H1 (cell line): Measurements from ENCODE around the gene SRMS. TPM values are rescaled to one million over a fixed set of nuclear protein-coding genes. Genes with fewer than 3 reads are reported as not detected.

ENCODE experiments used
- CTCF ChIA-PET: fragments of 300-600 bp; sonication (Branson Sonifier 250); formaldehyde crosslinking; loops from one replicate; lab custom pipeline; 2021; ENCODE audit not compliant: partially characterized antibody; lab: Charles Lee
- POLR2A ChIA-PET: fragments of 300-600 bp; sonication (Branson Sonifier 250); formaldehyde crosslinking; loops from one replicate; lab custom pipeline; 2021; ENCODE audit warnings: inconsistent platforms; ENCODE audit not compliant: partially characterized antibody; lab: Charles Lee
- DNase-seq, 2 experiments: peaks; one replicate each; pipeline versions ENCODE4 v3.0.0 to v3.0.0-alpha.2; 2010 to 2022; ENCODE audit warnings: low spot score in 2 of 2, low read depth in 1 of 2, mixed read lengths in 1 of 2
- FAIRE-seq: peaks from 2 replicates; lab custom pipeline; 2011; peaks lifted over from hg19 to GRCh38; lab: Jason Lieb, UNC
- H2AFZ ChIP-seq: 2 replicates; pipeline ENCODE4 v1.8.1; 2012; ENCODE audit warnings: low read length, inconsistent platforms
- H2AK5ac ChIP-seq: 2 replicates; pipeline ENCODE4 v1.6.1; 2013; ENCODE audit warnings: low read depth, low read length
- H2BK120ac ChIP-seq: replicated peaks from 2 replicates; pipeline ENCODE3; 2013; ENCODE audit warnings: low read depth, low read length, inconsistent platforms
- H2BK12ac ChIP-seq: 2 replicates; pipeline ENCODE4 v1.6.1; 2013; ENCODE audit warnings: low read depth, low read length
- H2BK15ac ChIP-seq: 2 replicates; pipeline ENCODE4 v1.6.1; 2013; ENCODE audit warnings: low read length
- H2BK20ac ChIP-seq: 2 replicates; pipeline ENCODE4 v1.6.1; 2013; ENCODE audit warnings: low read length
- H2BK5ac ChIP-seq: 2 replicates; pipeline ENCODE4 v1.6.1; 2013; ENCODE audit warnings: low read depth, low read length
- H3K14ac ChIP-seq: 2 replicates; pipeline ENCODE4 v1.6.1; 2013; ENCODE audit warnings: inconsistent platforms; ENCODE audit not compliant: insufficient read length
- H3K18ac ChIP-seq: 2 replicates; pipeline ENCODE4 v1.6.1; 2013; ENCODE audit warnings: low read length; ENCODE audit errors: extremely low read depth
- H3K23ac ChIP-seq: 2 replicates; pipeline ENCODE4 v1.6.1; 2013; ENCODE audit warnings: inconsistent platforms; ENCODE audit not compliant: insufficient read length
- H3K23me2 ChIP-seq: 2 replicates; pipeline ENCODE4 v1.6.1; 2013; ENCODE audit warnings: low read depth, low read length
- H3K27ac ChIP-seq: 2 replicates; pipeline ENCODE4 v1.6.1; 2011; ENCODE audit warnings: low read depth, low read length, inconsistent platforms
- H3K27me3 ChIP-seq, 4 experiments: replicated peaks in 1 of 4; 1 replicate in 1 of 4; 2 replicates in 3 of 4; pipeline versions ENCODE4 v1.6.1 to v1.8.1; 2011 to 2013; ENCODE audit warnings: low read length in 3 of 4, mild to moderate bottlenecking in 3 of 4, inconsistent platforms in 2 of 4, mixed read lengths in 2 of 4, moderate library complexity in 1 of 4; ENCODE audit not compliant: control insufficient read depth in 3 of 4, insufficient read depth in 3 of 4; ENCODE audit errors: extremely low read depth in 1 of 4
- H3K36me3 ChIP-seq, 4 experiments: 2 replicates each; pipeline versions ENCODE4 v1.6.1 to v1.8.1; 2011 to 2013; ENCODE audit warnings: mild to moderate bottlenecking in 4 of 4, low read length in 3 of 4, moderate library complexity in 2 of 4, control low read depth in 1 of 4, inconsistent platforms in 1 of 4; ENCODE audit not compliant: insufficient read depth in 4 of 4, control insufficient read depth in 2 of 4
- H3K4ac ChIP-seq: replicated peaks from 2 replicates; pipeline ENCODE3; 2013; ENCODE audit warnings: low read length, low read depth, mixed read lengths, inconsistent platforms; ENCODE audit not compliant: insufficient read length
- H3K4me1 ChIP-seq, 4 experiments: replicated peaks in 1 of 4; 1 replicate in 1 of 4; 2 replicates in 3 of 4; pipeline versions ENCODE4 v1.6.1 to v1.8.1; 2011 to 2013; ENCODE audit warnings: low read length in 3 of 4, inconsistent platforms in 2 of 4, mixed read lengths in 1 of 4; ENCODE audit not compliant: insufficient read depth in 4 of 4, control insufficient read depth in 3 of 4
- H3K4me2 ChIP-seq, 2 experiments: 2 replicates each; pipeline versions ENCODE4 v1.6.1 to v1.8.1; 2011 to 2013; ENCODE audit warnings: low read depth in 2 of 2, low read length in 2 of 2, control low read depth in 1 of 2, inconsistent platforms in 1 of 2, mild to moderate bottlenecking in 1 of 2; ENCODE audit not compliant: insufficient read depth in 1 of 2
- H3K4me3 ChIP-seq, 4 experiments: fragments of 200-600, 300-600 bp in 1 of 4; sonication (generic), shearing (Covaris generic), sonication (Bioruptor Twin) in 1 of 4; 2 replicates each; pipeline versions ENCODE4 v1.5.1 to v1.8.1; 2011 to 2016; ENCODE audit warnings: low read length in 4 of 4, low read depth in 3 of 4, control low read depth in 2 of 4, inconsistent platforms in 2 of 4, mild to moderate bottlenecking in 2 of 4, mixed read lengths in 1 of 4, moderate library complexity in 1 of 4; ENCODE audit not compliant: insufficient read depth in 2 of 4; ENCODE audit errors: extremely low read depth in 1 of 4
- H3K56ac ChIP-seq: replicated peaks from 2 replicates; pipeline ENCODE3; 2013; ENCODE audit warnings: low read depth, mild to moderate bottlenecking, mixed read lengths, low read length, inconsistent platforms; ENCODE audit not compliant: insufficient read length
- H3K79me1 ChIP-seq: 2 replicates; pipeline ENCODE4 v1.6.1; 2013; ENCODE audit warnings: low read depth, low read length, control low read depth
- H3K79me2 ChIP-seq, 2 experiments: 2 replicates each; pipeline versions ENCODE4 v1.6.1 to v1.8.1; 2012 to 2013; ENCODE audit warnings: low read length in 2 of 2, mild to moderate bottlenecking in 2 of 2, inconsistent platforms in 1 of 2; ENCODE audit not compliant: insufficient read depth in 2 of 2, control insufficient read depth in 1 of 2
- H3K9ac ChIP-seq, 4 experiments: replicated peaks in 1 of 4; 1 replicate in 1 of 4; 2 replicates in 3 of 4; pipeline versions ENCODE4 v1.6.1 to v1.8.1; 2011 to 2013; ENCODE audit warnings: low read depth in 3 of 4, low read length in 3 of 4, control low read depth in 2 of 4, mild to moderate bottlenecking in 2 of 4, moderate library complexity in 2 of 4, inconsistent platforms in 1 of 4; ENCODE audit errors: extremely low read depth in 1 of 4
- H3K9me3 ChIP-seq, 2 experiments: 2 replicates each; pipeline versions ENCODE4 v1.6.1 to v1.8.1; 2012 to 2013; ENCODE audit warnings: mild to moderate bottlenecking in 2 of 2, moderate library complexity in 2 of 2, control low read depth in 1 of 2, inconsistent platforms in 1 of 2, low read depth in 1 of 2, low read length in 1 of 2, mixed read lengths in 1 of 2; ENCODE audit not compliant: insufficient read depth in 2 of 2
- H4K20me1 ChIP-seq, 2 experiments: replicated peaks in 1 of 2; 2 replicates each; pipeline versions ENCODE3 to v1.8.1; 2011 to 2013; ENCODE audit warnings: inconsistent platforms in 2 of 2, low read length in 2 of 2, mild to moderate bottlenecking in 1 of 2; ENCODE audit not compliant: insufficient read depth in 2 of 2, control insufficient read depth in 1 of 2
- H4K5ac ChIP-seq: 2 replicates; pipeline ENCODE4 v1.6.1; 2013; ENCODE audit warnings: low read length, low read depth, mixed read lengths, inconsistent platforms; ENCODE audit not compliant: insufficient read length
- H4K8ac ChIP-seq: 2 replicates; pipeline ENCODE4 v1.8.0; 2013; ENCODE audit warnings: mild to moderate bottlenecking, moderate library complexity, low read length, inconsistent platforms; ENCODE audit not compliant: insufficient read depth; ENCODE audit errors: extremely low read depth
- H4K91ac ChIP-seq: replicated peaks from 2 replicates; pipeline ENCODE3; 2013; ENCODE audit warnings: low read length, mixed read lengths, inconsistent platforms; ENCODE audit not compliant: insufficient read length
- CBX8 ChIP-seq: fragments of 300-800, 300-1000 bp; sonication (generic); IDR thresholded peaks from 2 replicates; pipeline ENCODE4 v1.7.1; 2016; ENCODE audit warnings: low read depth, low read length, borderline replicate concordance
- KDM4A ChIP-seq: IDR thresholded peaks from one replicate; pipeline ENCODE4 v1.7.1; 2012; ENCODE audit warnings: low read depth, mild to moderate bottlenecking, moderate library complexity, low read length, inconsistent platforms; ENCODE audit not compliant: severe bottlenecking
- NRF1 ChIP-seq: IDR thresholded peaks from 2 replicates; pipeline ENCODE4 v1.6.1; 2011; ENCODE audit warnings: mild to moderate bottlenecking, low read depth, low read length, improper control_type of control experiment
- SIN3A ChIP-seq, 2 experiments: IDR thresholded peaks in 1 of 2; conservative IDR thresholded peaks in 1 of 2; 2 replicates each; pipeline ENCODE4 v1.6.1; 2011 to 2012; ENCODE audit warnings: low read length in 2 of 2, improper control_type of control experiment in 1 of 2, low read depth in 1 of 2, mild to moderate bottlenecking in 1 of 2
- WGBS, 2 experiments: shearing (Covaris generic) in 1 of 2; methylation state at CpG; one replicate each; pipeline versions ENCODE4 v1.1.6 to v1.1.7; 2013 to 2015; ENCODE audit warnings: low lambda C conversion rate in 2 of 2, mixed read lengths in 2 of 2, inconsistent platforms in 1 of 2, low coverage in 1 of 2, missing lambda C conversion rate in 1 of 2; ENCODE audit not compliant: insufficient replicate concordance in 2 of 2, insufficient coverage in 1 of 2, insufficient read length in 1 of 2; ENCODE audit errors: extremely low coverage in 1 of 2, missing lambda C conversion rate in 1 of 2; 5-methylcytosine and 5-hydroxymethylcytosine counted together
- polyA plus RNA-seq, 7 experiments: library from polyadenylated mRNA; depleted of rRNA in 3 of 7; stranded (reverse) in 5 of 7; unstranded in 2 of 7; fragments of >200 nt in 5 of 7; fragments of 200-250 nt in 2 of 7; gene quantifications; 1 replicate in 5 of 7; 2 replicates in 1 of 7; 4 replicates in 1 of 7; pipeline versions ENCODE4 v1.2.1 to v1.2.3, GENCODE V29; 2011 to 2013; ENCODE audit warnings: missing spikeins in 2 of 7, mixed read lengths in 2 of 7
- total RNA-seq: library from RNA; stranded (reverse); fragmentation: NEBNext Ultra II Directional; extraction: Animal tissue kit (Norgen Biotek cat#: 25700); gene quantifications from 2 replicates; pipeline ENCODE4 v1.2.1, GENCODE V29; 2021

The SRMS gene
- total and polyA plus RNA-seq, 2 of the 8 experiments (the other 6 are each of a cell fraction or from before 2014, with no cell fraction given), result 0.39 to 0.76 TPM

- Histone ChIP-seq H3K18ac (no peak overlapping the region), H2AK5ac (no peak overlapping the region; the same call in 1 of the 2 replicates), H3K4ac (no peak overlapping the region), H3K4me2 (peak overlapping the region in 1 of 2 experiments; percentile 42; a peak in 2 of 4 replicates), H3K27me3 (no peaks in the 10 kb centered on the region), H3K14ac (no peak overlapping the region), H3K27ac (no peak overlapping the region), H3K23ac (no peak overlapping the region), H2BK15ac (peak overlapping the region; percentile 72; the same call in 1 of the 2 replicates), H3K23me2 (no peaks in the 10 kb centered on the region), H2BK12ac (peak overlapping the region; percentile 80; the same call in 1 of the 2 replicates), H3K79me2 (no peaks in the 10 kb centered on the region), H3K56ac (no peak overlapping the region), H2BK120ac (no peak overlapping the region), H3K79me1 (no peaks in the 10 kb centered on the region), H3K9me3 (no peaks in the 10 kb centered on the region), H2BK20ac (no peak overlapping the region), H4K5ac (no peak overlapping the region), H4K91ac (peak overlapping the region; percentile 40), H4K20me1 (no peaks in the 10 kb centered on the region), H3K4me3 (no peak overlapping the region), H2AFZ (no peak overlapping the region), H3K9ac (no peak overlapping the region), H3K36me3 (no peaks in the 10 kb centered on the region), H3K4me1 (peaks cover 0 to 22% (median 7%) of the 10 kb centered on the region in 4 experiments; a peak in 5 of 7 replicates), H4K8ac (peak overlapping the region; percentile 25; the same call in 1 of the 2 replicates), H2BK5ac (peak overlapping the region; percentile 52; the same call in 1 of the 2 replicates)
- 80% methylated on average over 51 of the region's 58 CpGs; no CpG with 5 or more reads in 1 of the 2 experiments for WGBS, 2 experiments
- FAIRE-seq, result no peak
- no peak for DNase-seq
- POLR2A ChIA-PET, result interaction anchor here (1.0 to 2.3 kb wide), 2 partner anchors 13 to 26 kb away, joined by 3 to 10 read pairs; partner anchors contain the start of gene PPDPF
- CTCF ChIA-PET, result interaction anchor here (0.7 to 1.5 kb wide), 12 partner anchors 9 to 1179 kb away, joined by 3 to 11 read pairs (median 4); partner anchors contain the start of genes PTK6 and TPD52L2
- TF ChIP-seq SIN3A (conservative IDR thresholded peaks at IDR 0.05 in 1 of 2, IDR thresholded peaks at IDR 0.05 in 1 of 2; ENCODE audit: low read depth in 1 of 2, low read length in 2 of 2), result no peak
- TF ChIP-seq KDM4A, result no peak
- TF ChIP-seq CBX8, result no peak
- no peak for TF ChIP-seq NRF1
Observed at GRCh38 chr20:63546956-63547724, 409 bp downstream of the SRMS start.
